GM19193 (cell line): ENCODE measurements around the gene CCDC92.

Source experiments
- POLR2A ChIP-seq: IDR thresholded peaks from 4 replicates; pipeline ENCODE4 v1.6.1; 2011; ENCODE audit not compliant: insufficient read depth, insufficient read length; ENCODE audit errors: extremely low read depth

Gene CCDC92

DNA sequence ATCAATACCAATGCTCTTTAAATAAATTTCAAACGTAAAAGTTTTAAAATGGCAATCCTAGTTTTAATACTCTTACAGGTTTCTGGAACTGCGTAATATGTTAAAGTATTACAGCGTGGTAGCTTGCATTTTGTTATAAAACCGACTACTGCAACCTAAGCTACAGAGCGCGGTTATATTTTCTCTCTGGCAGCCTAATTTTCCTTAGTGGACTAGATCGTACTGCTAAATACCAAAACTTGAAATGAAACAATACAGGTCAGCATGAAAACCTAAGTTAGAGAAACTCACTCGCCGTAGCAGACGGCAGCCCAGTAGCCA, 1.2 kb downstream of the CCDC92 start:
- no peak for TF ChIP-seq POLR2A

DNA sequence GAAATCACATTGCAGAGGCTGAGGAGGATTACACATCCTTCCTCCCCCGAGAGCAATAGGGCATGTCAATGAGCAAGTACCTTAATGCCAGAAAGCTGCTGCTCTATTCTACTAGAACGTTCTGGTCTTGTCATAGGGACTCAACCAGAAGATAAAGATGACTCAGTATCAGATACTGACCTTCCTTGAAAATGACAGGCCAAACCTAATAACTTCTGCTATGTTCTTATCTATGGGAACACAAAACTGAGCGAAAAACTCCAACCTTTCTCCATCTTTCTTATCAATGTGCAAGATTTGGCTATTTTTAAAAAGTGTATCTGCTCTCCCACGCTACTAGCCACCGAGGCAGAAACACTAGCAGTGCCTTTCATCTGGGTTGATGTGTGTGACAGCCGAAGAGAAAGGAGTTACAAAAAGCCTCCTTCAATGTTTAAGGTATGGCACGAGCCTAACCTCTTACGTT, 5.5 kb downstream of the CCDC92 start:
- TF ChIP-seq POLR2A: no peak

DNA sequence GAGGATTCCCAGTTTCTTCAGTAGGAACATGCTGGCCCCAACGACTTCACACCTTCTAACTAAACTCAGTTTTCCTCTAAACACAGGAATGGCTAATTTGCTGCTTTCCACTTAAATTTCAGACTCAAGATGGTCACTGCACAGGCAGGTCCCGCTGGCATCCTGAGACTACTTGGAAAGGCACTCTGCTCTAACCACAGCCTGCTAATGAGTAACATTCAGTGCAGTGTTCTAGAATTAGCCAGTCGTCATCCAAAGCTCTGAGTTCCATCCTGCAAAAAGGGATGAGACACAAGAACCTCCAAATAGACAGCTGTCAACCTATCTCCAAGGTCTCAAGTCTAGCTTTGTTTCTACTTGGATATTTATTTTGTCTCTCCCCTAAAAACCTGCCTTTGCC, 6.0 kb downstream of the CCDC92 start:
- no peak for TF ChIP-seq POLR2A

DNA sequence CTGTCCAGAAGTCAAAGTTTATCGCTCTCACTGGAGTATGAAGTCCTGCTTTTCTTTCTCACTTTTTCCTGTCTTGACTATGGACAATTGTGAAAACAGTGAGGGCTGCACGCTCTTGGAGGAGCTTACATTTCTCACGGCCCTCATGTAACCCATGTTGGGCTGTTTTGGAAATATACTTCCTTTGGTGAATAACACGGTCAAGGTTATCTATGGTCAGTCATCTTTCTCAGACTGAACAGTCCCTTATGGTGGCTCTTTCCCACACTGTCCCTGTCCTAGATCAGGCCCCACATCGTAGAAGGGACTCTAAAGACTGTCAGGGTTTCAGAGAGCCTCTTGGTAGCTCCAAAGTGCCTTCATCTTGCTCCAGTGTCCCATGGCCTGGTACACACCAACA, 7.2 kb downstream of the CCDC92 start:
- no peak for TF ChIP-seq POLR2A

DNA sequence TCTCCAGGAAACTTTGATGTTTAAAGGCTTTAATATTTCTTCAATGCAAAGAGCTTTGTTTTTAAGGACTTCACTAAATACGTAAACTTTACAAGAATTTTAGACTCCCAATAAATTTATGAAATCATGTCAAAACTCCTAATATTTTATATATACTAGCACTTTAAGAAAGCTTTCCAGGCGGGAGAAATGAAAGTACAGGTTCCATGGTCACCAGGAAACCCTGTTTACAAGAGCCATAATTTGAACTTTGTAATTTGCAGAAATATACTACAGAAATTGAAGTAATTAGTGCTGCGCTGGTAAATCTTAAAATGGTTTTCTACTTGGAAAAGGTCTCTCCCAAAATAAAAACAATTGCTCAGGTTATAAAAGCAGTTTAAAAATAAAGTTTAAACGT, 8.8 kb downstream of the CCDC92 start:
- no peak for TF ChIP-seq POLR2A

DNA sequence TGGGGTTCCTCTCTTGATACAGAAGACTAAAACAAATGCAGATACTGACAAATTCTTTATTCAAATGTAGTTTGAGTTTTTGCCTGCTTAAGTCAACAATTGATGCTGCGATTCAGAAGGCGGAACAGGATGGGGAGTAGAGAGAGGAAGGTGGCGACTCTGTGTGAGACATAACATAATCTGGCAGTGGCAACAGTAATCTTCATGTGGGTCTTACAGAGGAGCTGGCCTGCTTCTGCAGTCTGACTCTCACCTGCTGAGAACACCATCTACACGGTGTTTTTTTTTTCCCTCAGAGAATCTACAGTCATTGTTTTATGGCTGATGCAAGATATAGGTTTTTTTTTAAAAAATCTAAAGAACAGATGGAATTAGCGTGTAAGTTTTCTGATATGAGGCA, 10.1 kb downstream of the CCDC92 start:
- no peak for TF ChIP-seq POLR2A

DNA sequence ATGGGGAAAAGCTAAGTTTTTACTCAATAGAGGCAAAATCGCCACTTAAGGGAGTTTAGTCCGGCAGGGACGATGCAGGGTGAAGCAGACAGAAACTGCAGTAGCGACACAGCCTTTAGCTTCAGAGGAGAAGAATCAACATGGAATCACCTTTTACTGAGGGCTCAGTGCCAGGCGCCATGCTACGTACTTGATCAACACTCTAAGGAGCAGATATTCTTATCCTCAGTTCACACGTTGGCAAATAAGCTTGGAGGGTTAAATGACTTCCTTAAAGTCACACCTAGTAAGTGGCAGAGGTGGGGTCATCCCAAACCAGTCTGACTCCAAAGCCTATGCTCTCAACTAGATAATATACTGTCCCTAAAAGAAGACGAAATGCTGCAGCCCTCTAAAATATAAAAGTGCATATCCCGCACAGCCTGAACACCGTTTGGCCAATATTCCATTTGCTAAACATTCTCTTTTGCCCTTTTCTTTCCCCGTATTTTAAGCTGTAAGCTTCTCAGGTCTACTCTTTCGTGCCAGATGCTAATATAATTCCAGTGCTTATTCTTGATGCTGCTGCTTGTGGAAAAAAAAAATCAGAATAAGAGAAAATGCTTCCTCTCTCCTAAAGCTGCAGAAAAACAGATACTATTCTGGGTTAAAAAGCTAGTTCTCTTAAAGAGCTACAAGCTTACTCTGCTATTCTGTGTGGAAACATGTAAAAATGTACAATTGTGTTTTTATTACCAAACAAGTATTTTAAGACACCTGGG, 10.9 kb downstream of the CCDC92 start:
- no peak for TF ChIP-seq POLR2A

DNA sequence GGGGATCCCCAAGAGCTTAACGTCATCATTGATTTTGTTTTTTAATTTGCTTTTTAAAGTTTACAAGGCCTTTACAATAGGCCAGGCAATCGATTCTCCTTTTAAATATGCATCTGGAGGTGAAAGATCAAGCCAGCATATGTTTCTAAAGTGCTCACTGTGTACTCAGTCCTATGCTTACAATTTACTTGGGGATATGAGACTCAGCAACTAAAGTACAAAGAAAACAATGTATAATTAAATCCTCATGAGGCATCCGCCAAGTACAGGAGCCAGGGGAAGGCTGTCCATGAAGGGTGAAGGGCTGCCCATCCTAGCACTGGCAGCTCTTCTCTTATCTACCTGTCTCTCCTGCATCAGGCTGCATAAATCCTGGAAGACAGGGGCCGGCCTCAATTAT, 11.8 kb downstream of the CCDC92 start:
- TF ChIP-seq POLR2A: no peak

DNA sequence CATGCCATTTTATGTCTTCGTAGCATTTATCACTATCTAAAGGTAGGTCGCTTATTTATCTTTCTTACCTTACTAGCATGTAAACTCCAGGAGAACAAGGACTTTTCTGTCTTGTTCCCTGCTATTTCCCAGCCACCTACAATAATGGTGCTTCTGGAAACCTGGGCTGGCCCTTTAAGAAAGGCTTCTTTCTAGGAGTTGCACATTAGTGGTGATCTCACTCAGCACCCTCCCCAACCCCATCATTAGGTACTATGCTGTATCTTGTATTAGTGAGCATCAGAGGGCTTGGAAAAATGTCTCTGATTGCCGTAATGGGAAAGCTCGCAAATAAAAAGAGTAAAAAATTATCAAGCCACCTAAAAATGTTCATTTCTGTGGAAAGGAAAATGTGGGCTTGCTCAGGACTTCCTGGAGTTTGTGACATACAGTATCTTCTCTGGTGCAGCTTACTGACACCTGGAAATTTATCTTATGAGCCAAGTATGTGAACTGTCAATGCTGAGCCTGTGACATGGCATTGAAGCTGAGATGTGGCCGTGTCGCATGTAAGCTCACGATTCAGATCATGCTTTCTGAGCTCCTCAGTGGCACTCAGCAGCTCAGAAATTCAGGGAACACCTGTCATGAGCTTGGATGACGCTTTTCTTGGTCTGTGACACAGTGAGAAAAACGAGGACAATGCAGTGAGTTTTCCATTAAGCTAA, 12.4 kb downstream of the CCDC92 start:
- no peak for TF ChIP-seq POLR2A

DNA sequence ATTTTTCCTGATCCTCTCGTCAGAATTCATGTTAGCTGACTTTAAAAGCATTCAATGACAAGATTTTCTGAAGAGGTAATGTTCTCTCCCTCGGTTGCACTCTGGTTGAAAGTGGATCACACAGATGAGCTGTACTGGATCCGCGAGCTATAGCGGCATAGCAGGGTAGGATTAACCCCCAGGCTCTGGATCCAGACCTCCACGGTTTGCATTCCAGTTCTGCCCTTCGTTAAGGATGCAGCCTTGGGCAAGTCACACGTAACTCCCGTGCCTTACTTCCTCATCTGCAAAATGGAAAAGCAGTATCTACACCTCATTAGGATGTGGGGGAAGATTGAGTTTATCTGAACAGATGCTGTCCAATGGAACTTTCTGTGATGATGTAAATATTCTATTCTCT, 13.8 kb downstream of the CCDC92 start:
- TF ChIP-seq POLR2A: no peak

DNA sequence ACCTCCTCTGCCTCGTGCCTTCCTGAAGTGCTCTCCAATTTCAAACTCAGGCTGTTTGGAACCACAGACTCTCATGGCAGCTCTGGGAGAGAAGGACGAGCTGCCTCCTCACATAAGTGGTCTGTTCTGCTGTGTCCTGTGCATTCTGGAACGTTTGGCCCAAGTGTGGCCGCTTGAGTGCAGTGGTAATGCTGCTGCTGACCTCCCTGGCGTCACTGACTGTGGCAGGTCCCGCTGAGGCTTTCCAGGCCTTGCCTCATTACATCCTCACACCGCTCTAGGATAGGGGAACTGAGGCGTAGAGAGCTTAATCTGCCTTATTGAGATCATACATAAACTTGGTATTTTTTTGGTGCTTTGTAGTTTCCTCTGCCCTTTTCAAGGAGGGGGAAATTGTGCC, 14.2 kb downstream of the CCDC92 start:
- no peak for TF ChIP-seq POLR2A

DNA sequence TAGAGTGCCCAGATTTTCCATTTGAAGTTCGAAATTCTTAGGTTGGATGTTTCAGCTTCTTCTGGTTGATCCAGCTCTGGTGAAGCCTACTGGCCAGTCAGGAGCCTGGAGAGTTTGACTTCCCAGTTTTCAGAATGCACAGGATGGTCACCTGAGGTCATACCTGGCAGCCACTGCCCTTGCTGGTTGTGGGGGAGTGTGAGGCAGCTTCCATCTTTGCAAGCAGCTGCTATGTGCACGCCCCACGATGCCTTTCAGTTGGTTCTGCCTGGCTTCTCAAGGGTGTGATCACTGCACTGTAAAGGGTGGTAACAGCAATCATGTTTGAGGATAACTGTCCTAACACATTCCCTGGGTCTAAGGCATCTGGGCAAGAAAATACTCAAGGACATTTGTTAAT, 15.4 kb downstream of the CCDC92 start:
- no peak for TF ChIP-seq POLR2A

DNA sequence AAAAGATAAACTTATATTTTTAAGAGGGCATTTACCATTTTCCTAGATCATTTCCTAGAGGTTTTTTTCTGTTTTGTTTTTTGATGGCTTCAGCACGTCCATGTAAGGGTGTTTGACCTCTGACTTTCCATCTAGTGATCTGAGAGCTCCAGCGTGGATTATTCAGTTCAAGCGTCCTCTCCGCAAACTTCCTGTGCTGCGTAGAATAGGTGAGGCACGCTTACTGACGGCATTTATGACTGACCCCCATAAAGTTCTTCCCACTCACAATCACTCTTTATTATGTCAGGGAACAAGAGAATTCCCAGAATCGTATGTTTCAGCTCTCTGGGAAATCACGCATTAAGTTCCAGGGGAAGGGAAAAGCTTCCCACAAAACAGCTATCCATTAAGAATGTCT, 16.4 kb downstream of the CCDC92 start:
- TF ChIP-seq POLR2A: no peak

DNA sequence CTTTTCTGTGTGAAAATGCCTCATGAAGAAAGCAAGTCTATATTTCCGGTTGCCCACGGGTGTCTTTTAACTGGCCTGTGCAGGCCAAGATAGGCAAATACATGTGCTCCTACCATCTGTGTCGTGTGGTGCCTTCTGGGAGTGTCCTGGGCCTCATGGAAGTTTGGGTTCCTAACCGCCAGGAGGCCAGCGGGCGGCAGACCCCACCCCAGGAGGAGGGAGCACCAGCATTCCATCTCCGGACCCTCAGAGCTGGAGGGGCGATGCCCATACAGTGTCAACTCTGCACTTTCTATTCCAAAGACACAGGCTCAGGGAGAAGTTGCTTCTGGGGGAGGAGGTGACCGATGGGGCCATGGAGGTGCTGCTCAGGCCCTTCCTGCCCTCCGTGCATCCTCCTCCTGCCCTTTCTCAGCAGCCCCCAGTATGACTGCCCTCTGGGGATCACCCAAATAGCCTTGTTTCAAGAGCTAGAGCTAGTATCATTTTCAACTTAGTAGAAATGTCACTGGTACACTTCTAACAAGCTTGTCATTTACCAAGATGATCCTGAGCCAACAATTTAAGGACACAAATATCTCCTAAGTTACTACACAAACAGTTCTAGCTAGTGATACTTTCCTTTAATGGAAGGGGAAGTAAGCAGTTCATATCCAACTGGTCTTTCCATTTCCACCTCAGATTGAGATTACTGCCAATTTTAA, 17.8 kb downstream of the CCDC92 start:
- TF ChIP-seq POLR2A: no peak

DNA sequence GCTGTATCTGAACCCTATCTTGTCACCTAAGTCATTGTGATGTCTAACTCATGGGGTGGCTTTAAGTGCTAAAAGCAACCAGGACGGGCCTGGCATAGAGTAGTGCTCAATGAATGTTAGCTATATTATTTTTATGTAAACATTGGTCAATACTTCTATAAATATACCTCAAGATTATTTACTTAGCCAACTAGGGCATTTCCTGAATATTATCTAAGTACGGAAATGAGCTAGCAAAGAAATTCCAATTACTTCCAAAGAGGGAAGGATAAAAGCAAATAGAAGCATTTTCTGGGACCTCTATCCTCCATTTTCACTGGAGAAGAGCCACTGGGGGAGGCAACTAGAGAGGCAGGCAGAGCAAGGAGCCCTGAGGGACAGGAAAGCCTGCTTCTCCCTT, 20.6 kb downstream of the CCDC92 start:
- no peak for TF ChIP-seq POLR2A

DNA sequence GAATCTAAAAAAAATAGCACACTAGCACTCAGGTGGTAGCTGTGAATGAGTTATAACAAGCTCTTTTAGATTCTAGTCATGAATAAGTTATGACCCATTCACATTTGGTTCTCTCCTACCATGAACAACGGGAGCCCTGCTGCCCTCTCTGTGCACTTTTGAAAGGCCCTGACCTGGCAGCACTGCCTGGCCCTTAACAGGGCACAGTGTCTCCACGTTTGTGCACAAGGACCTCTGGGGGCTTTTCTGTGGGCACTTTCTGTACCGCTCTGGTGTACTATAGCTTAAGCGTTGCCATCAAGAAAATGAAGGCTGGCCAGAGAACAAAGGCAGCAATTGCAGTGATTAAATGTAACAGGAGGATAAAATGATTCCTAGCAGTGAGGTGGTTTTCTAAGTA, 21.2 kb downstream of the CCDC92 start:
- no peak for TF ChIP-seq POLR2A
